Astrocyte of the spinal cord (primary cell): ENCODE measurements around the gene ATP13A3.
A peak's percentile ranks its signal among the peaks of the same experiment; 100 is the strongest.

Source experiments
- DNase-seq: peaks from one replicate; pipeline ENCODE4 v3.0.0; 2011; ENCODE audit warnings: low read depth, low spot score
- H3K4me3 ChIP-seq: 2 replicates; pipeline ENCODE4 v1.5.1; 2011; ENCODE audit warnings: low read depth, mild to moderate bottlenecking, low read length, moderate library complexity
- CTCF ChIP-seq: IDR thresholded peaks from 2 replicates; pipeline ENCODE4 v1.5.1; 2012; ENCODE audit warnings: low read depth, mild to moderate bottlenecking, low read length, inconsistent platforms
- in situ Hi-C: cut with HindIII; loops from 2 replicates; pipeline ENCODE4 v1.10.0; 2017; ENCODE audit warnings: low sequenced_read_pairs

Gene ATP13A3

GRCh38 chr3:194374935-194375334 lies 111.9 kb downstream of the ATP13A3 start:
- in situ Hi-C loops, result no loop called here
- no peak for TF ChIP-seq CTCF
- DNase-seq, result no peak
- no peak overlapping the region for H3K4me3 ChIP-seq

- H3K4me3 ChIP-seq, result no peak overlapping the region
- no peak for DNase-seq
- TF ChIP-seq CTCF, result no peak
- in situ Hi-C loops, result no loop called here
Measured at GRCh38 chr3:194373899-194374298, 112.9 kb downstream of the ATP13A3 start.

GRCh38 chr3:194373028-194373427 lies 113.8 kb downstream of the ATP13A3 start:
- DNase-seq, result no peak
- TF ChIP-seq CTCF, result no peak
- no peak overlapping the region for H3K4me3 ChIP-seq
- in situ Hi-C loops, result no loop called here

- TF ChIP-seq CTCF, result no peak
Measured at GRCh38 chr3:194370753-194371152, 116.0 kb downstream of the ATP13A3 start.

GRCh38 chr3:194369522-194370279 lies 117.1 kb downstream of the ATP13A3 start, which contains the start of gene LRRC15:
TSS of gene LRRC15 (minus strand) at chr3:194369743. CDS start at chr3:194361043, 8,700 bp downstream.
- peak; percentile 36 for DNase-seq
- in situ Hi-C loops, result no loop called here
- TF ChIP-seq CTCF, result no peak
- H3K4me3 ChIP-seq, result no peak within 1 kb of the TSS

More at GRCh38 chr3:194370753-194371152, 116.0 kb downstream of the ATP13A3 start:
- DNase-seq, result no peak
- in situ Hi-C loops, result no loop called here
- H3K4me3 ChIP-seq, result no peak overlapping the region

GRCh38 chr3:194368918-194369317 lies 117.9 kb downstream of the ATP13A3 start:
- no peak for TF ChIP-seq CTCF
- no peak for DNase-seq
- in situ Hi-C loops, result no loop called here
- no peak overlapping the region for H3K4me3 ChIP-seq
